Loucy (cell line): ENCODE measurements around the gene PRAC1.

Experiments
- CTCF ChIP-seq: fragments of 200-600 bp; sonication (generic); conservative IDR thresholded peaks from 2 replicates; pipeline ENCODE4 v1.5.1; 2014; ENCODE audit warnings: mild to moderate bottlenecking, antibody characterized with exemption, low read length
- EZH2phosphoT487 ChIP-seq: fragments of 200-600 bp; IDR thresholded peaks from 2 replicates; pipeline ENCODE4 v1.6.1; 2018; ENCODE audit warnings: antibody characterized with exemption, mild to moderate bottlenecking, moderate library complexity, borderline replicate concordance

- TF ChIP-seq CTCF (no peak), EZH2phosphoT487 (no peak)
These were observed 50.0 kb downstream of the PRAC1 start for GRCh38 chr17:48672340-48672739.
